ENCODE results near the gene ST8SIA5. TPM values are rescaled to one million over a fixed set of nuclear protein-coding genes. Genes with fewer than 3 reads are reported as not detected.
A peak's percentile ranks its signal among the peaks of the same experiment; 100 is the strongest.
"Not testable (repeated sequence)": the region's sequence is repeated elsewhere in the genome, so short reads cannot be mapped to it uniquely, and the experiment has no call there.

The ST8SIA5 gene, protein sequence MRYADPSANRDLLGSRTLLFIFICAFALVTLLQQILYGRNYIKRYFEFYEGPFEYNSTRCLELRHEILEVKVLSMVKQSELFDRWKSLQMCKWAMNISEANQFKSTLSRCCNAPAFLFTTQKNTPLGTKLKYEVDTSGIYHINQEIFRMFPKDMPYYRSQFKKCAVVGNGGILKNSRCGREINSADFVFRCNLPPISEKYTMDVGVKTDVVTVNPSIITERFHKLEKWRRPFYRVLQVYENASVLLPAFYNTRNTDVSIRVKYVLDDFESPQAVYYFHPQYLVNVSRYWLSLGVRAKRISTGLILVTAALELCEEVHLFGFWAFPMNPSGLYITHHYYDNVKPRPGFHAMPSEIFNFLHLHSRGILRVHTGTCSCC
- total RNA-seq (0.95 TPM), polyA plus RNA-seq (0.19 TPM)

DNA sequence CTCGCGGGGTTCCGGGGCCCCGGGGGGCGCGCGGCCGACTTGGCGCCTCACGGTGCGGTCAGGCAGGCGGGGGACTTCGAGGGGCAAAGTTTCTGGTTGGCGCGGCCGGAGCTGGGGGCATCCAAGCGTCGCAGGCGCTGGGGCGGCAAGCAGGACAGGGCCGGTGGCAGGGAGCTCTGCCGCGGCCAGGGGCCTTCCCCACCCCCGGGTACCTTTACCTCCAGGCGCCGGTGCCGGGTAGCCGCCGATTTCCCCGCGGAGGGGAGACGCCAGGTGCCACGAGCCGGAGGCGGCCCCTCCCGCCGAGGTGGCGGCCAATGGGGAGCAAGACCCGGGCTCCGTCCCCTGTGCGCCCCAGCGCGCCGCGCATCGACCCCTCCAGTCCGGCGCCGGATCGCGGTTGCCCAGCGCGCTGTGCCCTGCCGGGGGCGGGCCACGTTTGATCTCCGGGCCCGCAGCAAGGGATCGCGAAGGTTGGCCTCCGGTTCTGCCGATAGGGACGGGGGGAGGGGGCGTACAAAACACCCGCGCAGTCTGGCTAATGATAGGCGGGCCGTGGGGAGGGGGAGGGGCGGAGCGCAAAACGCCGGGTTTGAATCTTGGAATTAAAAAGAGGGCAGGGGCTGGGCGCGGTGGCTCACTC is at the start of gene ST8SIA5:
Gene ST8SIA5, minus strand, starts transcription at position 495 of the 643 bp plus-strand sequence. CDS start 545 bp downstream, outside the sequence.
- no peaks in the 10 kb centered on the region for H3K36me3 ChIP-seq (ENCODE audit: insufficient read depth)
- peak within 1 kb of the TSS; percentile 37 for H3K4me3 ChIP-seq (ENCODE audit: low read depth, low read length)
- H3K27ac ChIP-seq (ENCODE audit: low read depth): no peak within 1 kb of the TSS
- no peak for DNase-seq (ENCODE audit: extremely low spot score)
- no peaks in the 10 kb centered on the region for H3K4me1 ChIP-seq (ENCODE audit: insufficient read depth)
- 1% methylated on average over 74 of the region's 74 CpGs for WGBS

- not testable (repeated sequence) for H3K36me3 ChIP-seq (ENCODE audit: insufficient read depth); H3K4me1 ChIP-seq (ENCODE audit: insufficient read depth); DNase-seq (ENCODE audit: extremely low spot score); H3K27ac ChIP-seq (ENCODE audit: low read depth); H3K4me3 ChIP-seq (ENCODE audit: low read depth, low read length)
- 97% methylated on average over 6 of the region's 6 CpGs for WGBS
Observed at GRCh38 chr18:46795945-46796344, 39.1 kb upstream of the ST8SIA5 start.

DNA sequence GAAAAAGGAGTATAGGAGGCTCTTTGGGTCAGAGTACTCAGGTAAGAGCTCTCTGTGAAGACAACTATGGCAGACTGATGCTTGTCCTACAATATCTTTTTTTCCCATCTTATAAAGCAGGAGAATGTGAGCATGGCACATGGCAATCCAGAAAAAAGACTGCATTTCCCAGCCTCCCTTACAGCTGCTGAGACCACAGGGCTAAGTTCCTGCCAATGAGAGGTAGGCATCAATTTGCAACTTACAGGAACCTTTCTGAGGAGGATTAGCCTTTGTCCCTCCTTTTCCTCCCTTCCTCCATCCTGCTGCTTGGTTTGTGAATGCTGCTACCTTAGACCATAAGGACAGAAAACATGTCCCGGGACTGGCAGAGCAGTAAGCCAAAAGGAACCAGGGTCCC is 37.8 kb upstream of the ST8SIA5 start:
- Histone ChIP-seq H3K36me3 (ENCODE audit: insufficient read depth) (no peaks in the 10 kb centered on the region), H3K4me3 (ENCODE audit: low read depth, low read length) (no peak overlapping the region), H3K27ac (ENCODE audit: low read depth) (no peak overlapping the region), H3K4me1 (ENCODE audit: insufficient read depth) (no peaks in the 10 kb centered on the region)
- DNase-seq (ENCODE audit: extremely low spot score): no peak
- 82% methylated on average over 1 of the region's 1 CpG for WGBS

DNA sequence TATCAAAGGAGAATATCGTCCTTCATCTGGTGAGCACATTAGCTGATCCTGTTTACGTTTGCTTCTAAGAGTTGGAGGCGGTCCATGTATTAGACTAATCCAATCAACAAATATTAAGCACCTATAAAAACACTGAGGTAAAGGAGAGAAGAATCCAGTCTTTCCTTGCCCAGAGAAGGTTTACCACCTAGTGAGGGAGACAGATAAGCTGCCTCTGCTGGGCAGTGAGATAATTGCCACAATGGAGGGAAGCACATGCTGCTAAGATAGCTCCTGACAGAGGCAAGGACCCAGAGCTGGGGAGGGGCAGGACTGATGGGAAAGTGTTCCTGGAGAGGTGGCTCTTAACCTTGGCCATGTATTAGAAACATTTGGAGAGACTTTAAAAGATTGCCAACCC is 36.7 kb upstream of the ST8SIA5 start:
- H3K4me3 ChIP-seq (ENCODE audit: low read depth, low read length): no peak overlapping the region
- H3K27ac ChIP-seq (ENCODE audit: low read depth): no peak overlapping the region
- no peak for DNase-seq (ENCODE audit: extremely low spot score)
- H3K4me1 ChIP-seq (ENCODE audit: insufficient read depth): no peaks in the 10 kb centered on the region
- H3K36me3 ChIP-seq (ENCODE audit: insufficient read depth): no peaks in the 10 kb centered on the region
- 55% methylated on average over 3 of the region's 3 CpGs for WGBS

DNA sequence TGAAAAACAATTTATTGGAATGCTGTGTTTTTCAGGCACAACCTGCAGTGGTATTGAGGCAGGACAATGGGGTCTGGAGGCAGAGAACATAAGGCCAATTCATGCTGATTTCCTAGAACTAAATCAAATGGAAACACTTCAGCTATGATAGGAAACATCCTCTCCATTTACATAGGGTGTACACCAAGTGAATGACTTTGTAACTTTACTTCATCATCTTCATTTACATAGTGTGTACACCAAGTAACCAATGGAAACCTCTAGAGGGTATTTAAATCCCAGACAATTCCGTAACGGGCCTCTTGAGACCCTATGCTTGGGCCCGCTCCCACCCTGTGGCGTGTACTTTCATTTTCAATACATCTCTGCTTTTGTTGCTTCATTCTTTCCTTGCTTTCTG is 32.2 kb upstream of the ST8SIA5 start:
- Histone ChIP-seq H3K36me3 (ENCODE audit: insufficient read depth) (no peaks in the 10 kb centered on the region), H3K27ac (ENCODE audit: low read depth) (no peak overlapping the region), H3K4me3 (ENCODE audit: low read depth, low read length) (no peak overlapping the region), H3K4me1 (ENCODE audit: insufficient read depth) (no peaks in the 10 kb centered on the region)
- 90% methylated on average over 4 of the region's 4 CpGs for WGBS
- DNase-seq (ENCODE audit: extremely low spot score): no peak

DNA sequence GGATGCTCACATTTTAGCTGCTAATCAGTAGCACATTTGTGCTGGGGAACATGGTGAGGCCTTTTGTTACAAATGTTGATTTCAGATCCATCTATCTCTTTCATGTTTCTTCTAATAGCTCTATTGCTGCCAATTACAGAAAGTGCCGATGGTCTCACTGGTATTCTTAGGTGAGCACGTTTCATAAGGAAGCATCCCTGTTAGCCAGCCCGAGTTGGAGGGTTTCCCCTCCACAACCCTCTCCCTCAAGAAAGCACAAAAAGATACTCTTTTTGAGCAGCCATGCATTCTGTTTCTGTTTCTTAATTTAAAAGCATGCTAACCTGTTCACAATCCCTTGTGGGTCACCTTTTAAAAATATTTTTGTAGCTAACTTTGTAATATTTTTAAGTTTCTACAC is 30.8 kb upstream of the ST8SIA5 start:
- Histone ChIP-seq H3K27ac (ENCODE audit: low read depth) (no peak overlapping the region), H3K36me3 (ENCODE audit: insufficient read depth) (no peaks in the 10 kb centered on the region), H3K4me1 (ENCODE audit: insufficient read depth) (no peaks in the 10 kb centered on the region), H3K4me3 (ENCODE audit: low read depth, low read length) (no peak overlapping the region)
- 78% methylated on average over 3 of the region's 3 CpGs for WGBS
- DNase-seq (ENCODE audit: extremely low spot score): no peak

DNA sequence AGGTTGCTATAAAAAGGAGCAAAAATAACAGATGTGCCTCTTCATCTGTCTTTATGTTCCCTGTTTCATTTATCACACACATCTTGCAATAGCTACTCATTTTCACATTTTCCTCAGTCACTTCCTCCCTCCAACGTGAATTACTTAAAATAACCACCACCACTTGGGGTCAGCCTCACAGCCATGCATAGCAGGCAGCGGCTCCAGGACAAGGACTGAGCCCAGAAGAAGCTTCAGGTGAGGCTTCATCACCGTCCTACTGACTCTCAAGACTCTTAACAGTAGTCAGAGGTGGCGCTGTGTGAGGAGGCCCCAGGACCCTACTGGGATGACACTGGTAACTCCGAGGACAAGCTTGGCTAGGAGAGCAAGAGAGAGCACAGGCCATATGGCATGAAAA is 15.5 kb upstream of the ST8SIA5 start:
- H3K36me3 ChIP-seq (ENCODE audit: insufficient read depth): no peaks in the 10 kb centered on the region
- no peak overlapping the region for H3K27ac ChIP-seq (ENCODE audit: low read depth)
- no peaks in the 10 kb centered on the region for H3K4me1 ChIP-seq (ENCODE audit: insufficient read depth)
- WGBS: 52% methylated on average over 5 of the region's 5 CpGs
- no peak for DNase-seq (ENCODE audit: extremely low spot score)
- H3K4me3 ChIP-seq (ENCODE audit: low read depth, low read length): no peak overlapping the region

- 46% methylated on average over 3 of the region's 3 CpGs for WGBS
- no peak for DNase-seq (ENCODE audit: extremely low spot score)
- Histone ChIP-seq H3K4me3 (ENCODE audit: low read depth, low read length) (no peak overlapping the region), H3K36me3 (ENCODE audit: insufficient read depth) (no peaks in the 10 kb centered on the region), H3K27ac (ENCODE audit: low read depth) (no peak overlapping the region), H3K4me1 (ENCODE audit: insufficient read depth) (no peaks in the 10 kb centered on the region)
Observed at GRCh38 chr18:46771141-46771540, 14.3 kb upstream of the ST8SIA5 start.

DNA sequence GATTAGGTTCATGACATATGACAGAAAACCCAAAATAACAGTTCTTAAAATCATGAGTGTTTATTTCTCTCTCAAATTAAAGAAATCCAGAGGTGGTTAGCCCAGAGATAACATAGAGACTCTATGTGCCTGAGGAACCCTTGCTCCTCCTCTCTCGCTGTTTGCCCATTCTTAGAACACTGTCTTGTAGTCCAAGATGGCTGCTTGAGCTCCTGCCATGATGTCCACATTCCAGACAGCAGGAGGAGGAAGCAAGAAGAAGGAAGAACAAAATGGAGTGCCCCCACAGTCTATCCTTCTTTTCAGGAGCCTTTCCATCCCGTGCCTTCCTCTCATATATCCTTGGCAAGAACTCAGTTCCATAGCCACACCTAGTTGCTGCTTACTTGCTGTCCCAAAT is 13.9 kb upstream of the ST8SIA5 start:
- no peak for DNase-seq (ENCODE audit: extremely low spot score)
- Histone ChIP-seq H3K4me1 (ENCODE audit: insufficient read depth) (no peaks in the 10 kb centered on the region), H3K36me3 (ENCODE audit: insufficient read depth) (no peaks in the 10 kb centered on the region), H3K4me3 (ENCODE audit: low read depth, low read length) (no peak overlapping the region), H3K27ac (ENCODE audit: low read depth) (no peak overlapping the region)
- 81% methylated on average over 2 of the region's 2 CpGs for WGBS

GRCh38 chr18:46768166-46768921 is 11.5 kb upstream of the ST8SIA5 start:
- WGBS: 70% methylated on average over 9 of the region's 9 CpGs
- Histone ChIP-seq H3K4me1 (ENCODE audit: insufficient read depth) (no peaks in the 10 kb centered on the region), H3K36me3 (ENCODE audit: insufficient read depth) (no peaks in the 10 kb centered on the region), H3K27ac (ENCODE audit: low read depth) (no peak overlapping the region), H3K4me3 (ENCODE audit: low read depth, low read length) (no peak overlapping the region)
- no peak for DNase-seq (ENCODE audit: extremely low spot score)

DNA sequence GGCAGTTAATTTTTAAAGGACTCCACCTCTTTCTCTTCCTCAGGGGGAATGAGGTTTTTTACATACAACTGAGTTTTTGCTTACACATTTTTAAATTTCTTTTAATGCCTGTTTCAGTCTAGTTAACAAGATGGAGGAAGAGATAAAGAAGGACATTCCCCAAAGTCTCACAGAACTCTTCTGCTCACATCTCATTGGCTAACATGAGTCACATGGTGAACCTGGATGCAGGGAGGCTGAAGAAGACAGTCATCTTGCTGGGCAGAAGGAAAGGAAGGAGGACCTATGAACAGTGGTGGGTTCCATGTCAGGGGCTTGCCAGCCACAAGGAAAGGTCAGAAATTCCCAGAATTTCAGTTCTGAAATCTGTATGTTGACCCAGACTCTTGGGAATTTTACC is 10.4 kb upstream of the ST8SIA5 start:
- no peak overlapping the region for H3K27ac ChIP-seq (ENCODE audit: low read depth)
- H3K36me3 ChIP-seq (ENCODE audit: insufficient read depth): no peaks in the 10 kb centered on the region
- no peak for DNase-seq (ENCODE audit: extremely low spot score)
- no peak overlapping the region for H3K4me3 ChIP-seq (ENCODE audit: low read depth, low read length)
- H3K4me1 ChIP-seq (ENCODE audit: insufficient read depth): no peaks in the 10 kb centered on the region

DNA sequence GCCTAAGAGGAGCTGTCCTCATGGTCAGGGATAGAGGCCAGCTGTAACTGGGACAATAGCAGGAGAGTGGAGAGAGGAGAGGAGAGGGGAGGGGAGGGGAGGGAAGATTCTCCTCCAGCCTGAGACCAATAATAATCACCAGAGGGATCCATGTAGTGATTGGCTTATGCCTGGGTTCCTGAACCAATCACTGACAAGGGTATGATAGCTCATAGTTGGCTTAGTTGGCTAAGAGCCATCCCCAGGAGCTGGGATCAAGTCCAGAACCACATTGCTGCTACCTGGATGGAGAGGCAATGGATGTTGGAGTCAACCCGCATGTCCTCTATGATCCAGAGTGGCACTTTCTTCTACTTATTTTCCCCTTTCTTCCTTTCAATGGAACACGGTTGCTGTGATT is 7.7 kb upstream of the ST8SIA5 start:
- H3K4me1 ChIP-seq (ENCODE audit: insufficient read depth): no peaks in the 10 kb centered on the region
- H3K36me3 ChIP-seq (ENCODE audit: insufficient read depth): no peaks in the 10 kb centered on the region
- 84% methylated on average over 2 of the region's 2 CpGs for WGBS
- no peak overlapping the region for H3K27ac ChIP-seq (ENCODE audit: low read depth)
- DNase-seq (ENCODE audit: extremely low spot score): no peak
- H3K4me3 ChIP-seq (ENCODE audit: low read depth, low read length): no peak overlapping the region

DNA sequence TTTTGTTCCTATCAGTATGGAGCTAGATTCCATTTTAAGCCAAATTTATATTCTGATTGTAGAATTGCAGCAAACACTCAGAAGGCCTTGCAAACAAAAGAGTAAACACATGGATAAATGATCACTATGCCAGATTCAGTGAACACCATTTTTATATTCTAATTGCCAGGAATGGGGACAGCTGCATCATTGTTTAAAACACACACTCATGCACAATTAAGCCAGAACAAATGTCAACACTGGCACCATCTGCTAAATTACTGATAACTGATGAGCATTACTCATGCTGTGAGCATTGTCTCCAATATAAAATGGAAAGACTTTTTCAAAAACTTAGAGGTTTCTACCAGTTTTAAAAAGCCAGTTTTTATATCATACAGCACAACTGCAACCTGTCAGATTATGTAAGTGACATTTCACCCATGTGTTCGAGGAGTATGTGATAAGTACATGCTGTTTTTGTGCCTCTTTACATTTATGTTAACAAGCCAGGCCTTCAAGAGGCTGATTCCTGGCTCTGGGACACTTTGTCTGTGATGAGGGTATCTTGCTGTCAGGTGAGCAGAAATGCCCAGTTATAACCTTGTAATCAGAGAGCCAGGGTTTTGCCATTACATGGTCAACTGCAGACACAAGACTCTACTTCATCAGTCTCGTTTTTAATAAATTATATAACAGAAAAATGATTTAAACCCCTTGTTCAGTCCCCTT is 4.4 kb upstream of the ST8SIA5 start:
- 44% methylated on average over 2 of the region's 2 CpGs for WGBS

More for the DNA sequence above, 4.4 kb upstream of the ST8SIA5 start:
- Histone ChIP-seq H3K4me3 (ENCODE audit: low read depth, low read length) (no peak overlapping the region), H3K4me1 (ENCODE audit: insufficient read depth) (no peaks in the 10 kb centered on the region), H3K36me3 (ENCODE audit: insufficient read depth) (no peaks in the 10 kb centered on the region), H3K27ac (ENCODE audit: low read depth) (no peak overlapping the region)
- no peak for DNase-seq (ENCODE audit: extremely low spot score)
